Left forelimb (tissue), 1 donor: Measurements from ENCODE around the gene AGR3.
"Not testable (repeated sequence)": the region's sequence is repeated elsewhere in the genome, so short reads cannot be mapped to it uniquely, and the experiment has no call there.

Source experiments
- DNase-seq: peaks from one replicate; pipeline ENCODE4 v3.0.0-alpha.2; 2018; ENCODE audit warnings: low spot score

Gene AGR3

DNA sequence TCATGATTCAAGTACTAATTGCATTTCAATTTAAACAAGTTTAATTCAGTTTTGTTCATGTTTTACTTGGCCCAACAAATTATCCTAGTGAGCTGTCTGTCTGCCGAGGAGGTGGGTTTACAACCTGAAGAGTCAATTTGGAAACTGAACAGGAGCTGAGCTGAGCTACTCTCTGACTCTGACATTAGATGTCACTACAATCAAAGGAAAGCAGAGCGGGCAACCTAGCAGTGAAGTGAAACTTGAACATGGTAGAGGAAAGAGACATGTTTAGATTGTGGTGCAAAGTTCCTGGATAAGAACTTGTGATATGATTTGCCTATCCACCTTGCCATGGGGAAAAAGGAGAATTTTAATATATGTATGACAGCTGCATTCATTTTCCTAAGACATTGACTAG, 9.6 kb upstream of the AGR3 start:
- no peak for DNase-seq

DNA sequence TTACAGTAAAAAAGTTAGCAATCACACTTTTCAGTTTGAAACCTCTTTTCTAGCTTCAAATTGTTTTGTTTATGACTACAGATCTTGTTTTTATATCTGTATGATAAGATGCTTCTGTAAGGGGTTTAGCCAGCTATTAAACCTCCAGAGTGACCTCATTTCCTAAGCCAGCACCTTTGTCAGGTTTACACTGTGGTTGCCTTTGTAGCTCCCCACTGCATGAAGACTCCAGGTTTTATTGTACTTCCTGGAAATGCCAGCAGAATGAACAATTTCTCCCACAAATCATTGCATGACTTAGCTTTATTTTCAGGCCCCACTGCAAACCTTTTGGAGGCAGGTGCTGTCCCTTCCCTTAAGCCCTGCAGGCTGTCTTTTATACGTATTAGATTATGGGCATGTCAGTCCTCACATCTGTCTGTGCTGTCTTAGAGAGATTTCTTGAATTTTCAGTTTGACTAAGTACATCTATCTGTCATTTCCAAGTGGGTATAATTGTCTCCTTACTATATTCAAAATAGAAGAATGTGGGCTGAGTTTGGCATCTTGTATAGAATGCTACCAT, 8.2 kb upstream of the AGR3 start:
- no peak for DNase-seq

DNA sequence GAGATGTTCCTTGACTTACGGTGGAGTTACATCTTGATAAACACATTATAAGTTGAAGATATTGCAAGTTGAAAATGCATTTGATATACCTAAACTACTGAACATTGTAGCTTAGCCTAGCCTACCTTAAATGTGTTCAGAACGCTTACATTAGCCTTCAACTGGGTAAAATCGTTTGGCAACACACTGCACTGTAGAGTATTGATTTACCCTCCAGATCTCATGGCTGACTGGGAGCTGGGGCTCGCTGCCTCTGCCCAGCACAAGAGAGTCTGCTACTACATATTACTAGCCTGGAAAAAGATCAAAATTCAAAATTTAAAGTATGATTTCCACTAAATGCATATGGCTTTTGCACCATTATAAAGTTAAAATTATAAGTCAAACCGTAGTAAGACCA, 7.5 kb upstream of the AGR3 start:
- DNase-seq = no peak

DNA sequence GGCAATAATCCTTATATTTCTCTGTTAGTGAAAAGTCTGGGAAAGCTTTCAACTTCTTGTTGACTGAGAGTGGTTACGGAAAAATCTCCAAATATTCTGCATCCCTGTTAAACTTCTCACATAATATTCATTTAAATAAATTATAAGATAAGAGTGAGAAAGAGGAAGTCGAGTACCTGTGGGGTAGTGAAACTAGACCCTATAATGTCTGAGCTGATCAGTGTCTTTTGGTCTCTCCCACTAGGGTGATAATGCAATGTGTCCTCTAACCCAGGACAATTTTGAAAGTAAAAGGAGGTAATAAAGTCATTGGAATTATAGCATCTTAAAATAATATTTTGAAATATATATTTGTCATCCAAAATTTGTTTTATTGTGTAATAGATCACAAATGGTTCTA, 2.1 kb upstream of the AGR3 start:
- no peak for DNase-seq

DNA sequence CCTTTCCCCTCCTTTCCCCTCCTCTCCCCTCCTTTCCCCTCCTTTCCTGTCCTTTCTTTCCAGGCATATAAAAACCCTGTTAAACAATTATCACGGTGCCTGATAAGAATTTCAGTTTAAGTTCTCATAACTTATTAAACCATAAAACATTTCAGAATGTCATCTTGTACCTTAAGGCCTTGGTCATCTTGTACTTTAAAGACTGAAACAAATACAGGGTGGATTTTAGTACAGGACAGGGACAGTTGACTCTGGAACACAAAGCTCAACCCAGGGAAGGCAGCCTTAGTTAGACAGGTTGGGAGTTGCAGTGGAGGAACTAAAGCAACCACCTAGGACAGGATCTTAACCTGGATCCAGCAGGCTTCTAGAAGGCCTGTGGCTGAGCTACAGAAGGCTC, 1.2 kb downstream of the AGR3 start:
- no peak for DNase-seq

DNA sequence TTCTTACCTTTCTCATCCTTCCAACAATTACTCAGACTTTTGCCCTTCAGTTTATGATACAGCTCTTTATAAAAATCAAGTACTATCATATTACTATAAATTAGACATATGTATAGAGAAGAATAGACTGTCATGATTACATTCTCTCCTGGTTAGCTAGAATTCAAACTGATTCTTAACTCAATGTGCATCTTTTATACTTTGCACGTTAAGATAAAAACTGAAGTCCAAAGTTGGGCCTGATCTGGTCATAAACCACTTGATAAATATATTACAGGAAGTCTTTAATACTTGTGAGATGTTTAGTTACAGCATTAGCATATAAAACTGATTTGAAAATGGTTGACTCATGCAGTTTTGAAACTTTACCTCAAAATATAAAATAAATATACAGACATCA, 2.6 kb downstream of the AGR3 start:
- no peak for DNase-seq

DNA sequence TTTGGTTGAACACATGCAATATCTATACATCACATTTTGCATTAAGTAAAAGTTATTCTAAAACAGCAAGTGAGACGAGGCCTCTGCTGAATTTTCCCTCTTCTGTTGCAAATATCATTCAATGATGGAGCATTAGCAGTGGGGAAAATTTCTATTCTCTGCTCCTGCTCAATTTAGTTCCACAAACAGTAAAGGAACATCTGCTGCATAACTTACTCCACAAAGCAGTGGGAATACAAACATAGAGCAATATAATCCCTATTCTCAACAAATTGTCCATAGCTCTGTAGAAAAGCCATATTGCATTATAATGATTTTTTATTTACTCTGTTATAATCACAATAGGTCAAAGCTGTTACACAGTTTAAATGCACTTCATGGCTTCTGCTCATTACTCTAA, 5.9 kb downstream of the AGR3 start:
- DNase-seq = no peak

DNA sequence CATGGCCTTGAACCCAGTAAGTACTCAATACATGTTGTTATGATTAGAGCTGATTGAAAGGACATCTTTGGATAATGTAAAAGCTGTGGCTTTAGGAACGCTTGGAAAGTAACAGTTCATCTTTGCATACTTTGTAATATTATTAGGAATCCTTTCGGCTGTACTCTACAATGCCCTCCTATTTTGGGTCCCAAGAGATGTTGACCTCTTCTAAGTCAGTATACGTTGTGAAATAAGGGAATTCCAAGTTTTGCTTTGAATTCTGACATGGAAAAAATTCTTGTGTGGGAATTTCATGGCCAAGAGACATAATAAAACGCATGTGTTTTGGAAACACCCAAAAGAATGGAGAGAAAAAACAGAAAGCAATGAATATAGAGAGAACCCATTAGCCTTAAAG, 7.7 kb downstream of the AGR3 start:
- DNase-seq = no peak

DNA sequence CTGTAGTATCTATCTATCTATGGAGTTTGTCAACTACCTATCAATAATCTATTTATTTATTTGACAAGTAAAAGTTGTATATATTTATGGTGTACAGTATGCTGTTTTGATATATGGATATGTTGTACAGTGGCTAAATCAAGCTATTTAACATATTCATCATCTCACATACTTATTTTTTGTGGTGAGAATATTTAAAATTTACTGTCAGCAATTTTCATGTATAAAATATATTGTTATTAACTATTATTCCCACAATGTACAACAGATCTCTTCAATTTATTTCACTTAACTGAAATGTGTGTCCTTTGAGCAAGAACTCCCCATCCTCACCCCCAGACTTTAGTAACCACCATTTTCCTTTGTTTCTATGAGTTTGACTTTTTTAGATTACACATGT, 14.5 kb downstream of the AGR3 start:
- no peak for DNase-seq

DNA sequence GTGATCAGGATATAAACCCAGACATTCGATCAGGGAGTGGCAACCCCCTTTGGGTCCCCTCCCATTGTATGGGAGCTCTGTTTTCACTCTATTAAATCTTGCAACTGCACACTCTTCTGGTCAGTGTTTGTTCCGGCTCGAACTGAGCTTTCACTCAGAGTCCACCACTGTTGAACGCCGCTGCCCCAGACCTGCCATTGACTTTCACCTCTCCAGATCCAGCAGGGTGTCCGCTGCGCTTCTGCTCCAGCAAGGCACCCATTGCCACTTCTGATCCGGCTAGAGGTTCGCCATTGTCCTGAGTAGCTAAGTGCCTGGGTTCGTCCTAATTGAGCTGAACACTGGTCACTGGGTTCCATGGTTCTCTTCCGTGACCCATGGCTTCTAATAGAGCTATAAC, 28.6 kb downstream of the AGR3 start:
- DNase-seq = not testable (repeated sequence)

DNA sequence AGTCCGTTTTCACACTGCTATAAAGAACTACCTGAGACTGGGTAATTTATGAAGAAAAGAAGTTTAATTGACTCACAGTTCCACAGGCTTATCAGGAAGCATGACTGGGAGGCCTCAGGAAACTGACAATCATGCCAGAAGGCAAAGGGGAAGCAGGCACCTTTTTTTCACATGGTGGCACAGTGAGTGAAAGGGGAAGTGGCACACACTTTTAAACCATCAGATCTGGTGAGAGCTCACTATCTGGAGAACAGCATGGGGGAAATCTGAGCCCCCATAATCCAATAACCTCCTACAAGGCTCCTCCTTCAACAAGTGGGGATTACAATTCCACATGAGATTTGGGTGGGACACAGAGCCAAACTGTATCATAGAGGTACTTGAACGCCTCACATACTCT, 30.0 kb downstream of the AGR3 start:
- no peak for DNase-seq

DNA sequence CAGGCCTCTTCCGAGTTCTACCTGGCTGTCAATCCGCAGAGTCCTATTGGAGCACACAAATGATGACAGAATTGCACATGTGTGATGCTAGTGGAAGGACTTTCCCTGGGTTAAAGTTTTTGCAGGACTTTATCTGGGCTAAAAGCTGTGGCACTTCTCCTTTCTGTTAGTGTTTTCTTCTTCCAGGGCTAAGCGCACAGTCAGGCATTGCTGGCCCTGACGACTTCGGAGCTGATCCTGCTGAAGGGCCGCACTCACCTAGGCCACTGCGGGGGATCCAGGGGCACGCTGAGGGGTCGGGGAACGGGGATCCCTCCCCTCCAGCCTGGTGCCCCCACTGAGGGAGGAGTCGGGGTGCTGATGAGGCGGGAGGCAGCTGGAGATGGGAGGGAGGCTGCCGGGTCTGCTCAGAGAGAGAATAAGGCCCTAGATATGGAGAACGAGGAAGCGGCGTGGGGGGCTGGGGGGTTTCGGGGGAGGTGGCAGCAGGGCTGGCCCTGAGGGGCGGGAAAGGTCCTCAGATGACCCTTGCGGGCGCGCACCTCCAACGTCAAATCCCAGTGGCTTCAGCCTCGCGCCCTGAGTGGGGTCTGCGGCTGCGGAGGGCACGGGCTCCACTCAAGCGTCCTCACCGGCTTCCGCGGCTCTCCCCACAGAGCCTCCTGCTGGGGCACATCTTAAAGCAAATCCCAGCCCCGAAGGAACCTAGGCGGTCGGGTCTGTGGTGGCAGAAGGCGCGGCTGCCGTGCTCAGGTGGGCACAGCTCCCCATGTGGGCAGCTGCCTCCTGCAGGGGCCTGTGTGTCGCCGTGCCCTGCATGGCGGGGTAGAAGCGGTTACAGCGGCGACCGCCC, 30.9 kb downstream of the AGR3 start:
- DNase-seq = no peak

DNA sequence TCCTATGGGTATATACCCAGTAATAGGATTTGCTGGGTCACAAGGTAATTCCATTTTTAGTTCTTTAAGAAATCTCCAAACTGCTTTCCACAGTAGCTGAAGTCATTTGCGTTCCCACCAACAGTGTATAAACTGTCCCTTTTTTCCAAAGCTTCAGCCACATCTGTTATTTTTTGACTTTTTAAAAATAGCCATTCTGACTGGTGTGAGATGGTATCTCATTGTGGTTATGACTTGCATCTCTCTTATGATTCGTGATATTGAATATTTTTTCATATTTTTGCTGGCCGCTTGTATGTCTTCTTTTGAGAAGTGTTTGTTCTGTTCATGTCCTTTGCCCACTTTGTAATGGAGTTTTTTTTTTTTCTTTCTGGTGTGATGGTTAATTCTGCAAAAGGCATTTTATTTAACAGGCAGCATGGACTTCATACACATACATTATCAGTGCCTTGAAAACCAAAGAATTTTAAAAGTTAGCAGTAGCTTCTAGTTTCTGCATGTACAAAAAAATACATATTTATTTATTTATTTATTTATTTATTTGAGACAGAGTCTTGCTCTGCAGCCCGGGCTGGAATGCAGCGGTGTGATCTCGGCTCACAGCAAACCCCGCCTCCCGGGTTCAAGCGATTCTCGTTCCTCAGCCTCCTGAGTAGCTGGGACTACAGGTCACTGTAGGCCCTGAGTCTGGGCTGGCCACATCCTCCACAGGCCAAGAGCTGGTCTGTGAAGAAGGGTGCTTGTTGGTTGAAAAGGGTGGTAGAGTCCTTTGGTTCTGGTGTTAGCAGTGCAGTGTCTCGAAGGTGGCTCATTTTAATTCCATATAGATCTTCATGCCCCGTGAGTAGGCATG, 32.3 kb downstream of the AGR3 start:
- DNase-seq = no peak

DNA sequence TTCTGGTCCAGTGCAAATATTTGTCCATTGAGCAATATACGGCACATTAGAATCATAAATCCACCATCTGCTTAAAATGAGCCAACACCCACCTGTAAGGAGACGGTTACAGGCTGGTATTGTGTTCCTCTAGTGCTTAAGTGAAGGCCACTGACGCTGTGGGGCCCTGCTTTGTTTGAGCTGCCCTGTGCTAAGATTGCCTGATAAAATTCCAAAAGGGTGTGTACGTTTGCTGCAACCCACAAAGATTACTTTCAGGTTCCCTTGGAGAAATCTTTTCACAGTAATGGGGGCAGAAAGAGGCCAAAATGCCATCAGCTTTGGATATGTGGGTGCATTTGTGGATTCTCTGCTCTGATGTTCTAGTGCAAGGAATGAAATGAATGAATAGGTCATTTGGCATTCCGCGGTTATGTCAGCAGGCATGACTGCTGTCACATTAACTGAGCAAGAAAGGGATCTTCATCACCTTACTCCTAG, 34.4 kb downstream of the AGR3 start:
- no peak for DNase-seq

DNA sequence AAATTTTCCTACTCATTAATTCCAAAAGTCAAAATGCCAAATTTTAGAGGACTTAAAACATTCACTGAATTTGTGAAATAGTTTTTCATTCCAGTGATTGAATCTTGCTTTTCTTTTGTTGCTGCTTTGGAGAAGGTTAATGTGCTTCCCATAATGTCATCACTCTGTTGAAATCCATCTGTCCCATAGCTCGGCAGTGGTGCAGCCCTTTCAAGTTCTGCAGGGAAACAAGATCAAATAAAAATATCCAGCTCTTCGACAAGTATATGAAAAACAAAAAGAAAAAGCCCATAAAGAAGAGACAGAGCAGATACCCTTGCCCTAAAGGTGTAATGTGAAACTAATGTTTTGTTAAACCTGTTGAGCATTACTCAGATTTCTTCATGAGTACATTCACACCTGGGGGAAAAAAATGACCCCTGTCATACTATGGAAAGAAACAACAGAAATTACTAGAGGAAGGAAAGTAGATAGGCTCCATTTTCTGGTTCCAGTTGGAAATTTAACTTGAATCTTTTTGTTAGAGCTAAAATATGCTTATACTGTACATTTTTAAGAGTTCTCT, 35.1 kb downstream of the AGR3 start:
- DNase-seq = no peak

DNA sequence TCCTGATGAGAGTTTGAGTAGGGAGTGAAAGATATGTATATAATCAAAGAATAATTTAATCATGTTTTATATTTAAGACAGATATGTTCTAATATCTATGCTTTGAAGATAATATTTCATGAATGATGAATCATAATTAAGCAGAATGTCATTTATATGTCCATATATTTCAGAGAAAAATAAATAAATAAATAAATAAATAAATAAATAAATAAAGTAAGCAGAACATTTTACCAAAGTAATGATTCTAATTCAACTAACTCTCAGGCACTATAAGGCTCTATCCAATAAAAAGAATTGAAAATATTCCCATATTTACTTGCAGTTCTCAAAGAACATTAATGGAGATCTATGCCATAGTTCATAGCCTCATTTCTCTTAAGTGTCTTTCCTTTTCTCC, 36.0 kb downstream of the AGR3 start:
- no peak for DNase-seq

DNA sequence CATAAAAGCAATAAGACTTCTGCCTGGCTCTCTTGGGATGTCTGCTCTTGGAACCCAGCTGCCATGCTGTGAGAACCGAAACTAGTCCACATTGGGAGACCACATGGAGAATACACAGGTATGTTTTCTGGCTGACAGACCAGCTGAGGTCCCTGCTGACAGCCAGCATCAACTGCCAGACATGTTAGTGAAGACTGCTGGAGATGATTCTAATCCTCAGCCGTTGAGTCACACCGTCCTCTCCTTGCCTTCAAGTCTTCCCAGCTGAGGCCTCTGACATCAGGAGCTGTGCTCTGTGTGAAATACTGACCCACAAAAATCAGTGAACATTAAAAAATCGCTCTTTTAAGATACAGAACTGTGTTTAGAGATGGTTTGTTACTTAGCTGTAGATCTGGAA, 40.1 kb downstream of the AGR3 start:
- no peak for DNase-seq

DNA sequence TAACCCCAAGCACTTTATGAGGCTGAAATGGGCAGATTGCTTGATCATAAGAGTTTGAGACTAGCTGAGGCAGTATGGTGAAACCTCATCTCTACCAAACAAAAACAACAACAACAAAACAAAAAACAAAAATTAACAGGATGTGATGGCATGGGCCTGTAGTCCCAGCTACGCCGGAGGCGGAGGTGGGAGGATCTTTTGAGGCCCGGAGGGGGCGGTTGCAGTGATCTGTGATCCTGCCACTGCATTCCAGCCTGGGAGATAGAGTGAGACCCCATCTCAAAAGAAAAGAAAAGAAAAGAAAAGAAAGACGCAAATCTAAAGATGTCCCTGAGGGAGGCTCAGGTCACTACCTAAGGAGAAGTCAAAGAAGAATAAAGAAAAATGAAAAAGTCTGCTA, 41.7 kb downstream of the AGR3 start:
- no peak for DNase-seq

DNA sequence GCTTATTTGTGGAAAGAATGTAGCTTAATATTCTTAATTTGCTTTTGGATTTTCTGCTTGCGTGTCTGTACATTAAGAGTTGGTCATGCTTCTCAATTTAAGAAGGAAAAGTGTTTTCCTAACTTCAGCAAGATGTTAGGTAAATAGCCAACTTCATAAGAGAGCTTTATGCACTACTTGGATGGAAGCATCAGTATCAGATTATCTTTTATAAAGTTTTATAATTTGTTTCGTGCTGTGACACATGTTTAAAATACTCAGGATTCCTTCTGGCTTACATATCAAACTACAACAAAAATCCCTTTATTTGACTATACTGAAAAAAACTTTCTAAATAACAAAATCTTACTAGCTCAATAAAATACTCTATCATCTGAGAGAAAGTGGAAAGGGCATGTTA, 42.1 kb downstream of the AGR3 start:
- no peak for DNase-seq

DNA sequence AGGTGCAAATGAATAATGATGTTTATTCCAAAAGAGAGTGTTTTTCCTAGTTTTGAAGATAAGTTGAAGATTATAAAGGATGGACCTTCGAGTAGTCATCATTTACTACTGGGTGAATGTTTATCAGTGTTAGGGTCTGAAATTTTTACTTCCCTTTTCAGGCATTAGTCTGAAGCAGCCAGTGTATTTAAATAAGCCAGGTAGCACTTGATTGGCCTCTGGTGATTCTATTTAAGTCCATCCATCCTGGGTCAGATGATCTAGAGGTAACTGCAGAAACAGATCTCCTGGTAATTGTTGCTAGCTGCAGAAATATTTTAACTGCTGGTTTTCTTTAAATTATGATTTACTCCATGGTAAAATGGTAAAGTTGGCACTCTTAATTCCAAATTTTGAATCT, 42.9 kb downstream of the AGR3 start:
- DNase-seq = no peak

DNA sequence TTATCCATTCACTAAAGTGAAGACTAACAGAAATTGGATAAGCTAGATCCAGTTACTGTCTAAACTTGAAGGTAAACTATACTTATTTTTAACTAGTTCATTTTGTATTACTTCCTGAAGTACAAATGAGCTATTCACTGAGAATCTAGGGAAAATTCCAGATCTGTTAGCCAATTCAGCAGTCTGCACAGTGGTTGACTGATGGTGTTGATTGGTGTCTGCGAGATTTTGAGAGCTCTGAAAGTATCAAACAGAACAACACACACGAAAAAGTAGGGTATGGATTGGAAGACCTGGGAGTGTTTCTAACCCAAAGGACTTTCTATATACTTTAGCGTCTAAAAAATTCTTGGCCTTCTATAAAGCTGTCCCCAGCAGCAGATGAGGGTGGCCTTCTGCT, 43.4 kb downstream of the AGR3 start:
- DNase-seq = no peak

DNA sequence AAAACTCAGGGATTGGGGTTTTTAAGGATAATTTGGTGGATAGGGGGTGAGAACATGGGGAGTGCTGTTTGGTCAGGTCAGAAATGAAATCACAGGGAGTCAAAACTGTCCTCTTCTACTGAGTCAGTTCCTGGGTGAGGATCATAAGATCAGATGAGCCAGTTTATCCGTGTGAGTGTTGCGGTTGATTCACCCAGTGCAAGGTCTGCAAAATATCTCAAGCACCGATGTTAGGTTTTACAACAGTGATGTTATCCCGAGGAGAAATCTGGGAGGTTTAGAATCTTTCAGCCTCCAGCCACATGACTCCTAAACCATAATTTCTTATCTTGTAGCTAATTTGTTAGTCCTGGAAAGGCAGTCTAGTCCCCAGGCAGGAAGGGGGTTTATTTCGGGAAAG, 45.3 kb downstream of the AGR3 start:
- DNase-seq = no peak

DNA sequence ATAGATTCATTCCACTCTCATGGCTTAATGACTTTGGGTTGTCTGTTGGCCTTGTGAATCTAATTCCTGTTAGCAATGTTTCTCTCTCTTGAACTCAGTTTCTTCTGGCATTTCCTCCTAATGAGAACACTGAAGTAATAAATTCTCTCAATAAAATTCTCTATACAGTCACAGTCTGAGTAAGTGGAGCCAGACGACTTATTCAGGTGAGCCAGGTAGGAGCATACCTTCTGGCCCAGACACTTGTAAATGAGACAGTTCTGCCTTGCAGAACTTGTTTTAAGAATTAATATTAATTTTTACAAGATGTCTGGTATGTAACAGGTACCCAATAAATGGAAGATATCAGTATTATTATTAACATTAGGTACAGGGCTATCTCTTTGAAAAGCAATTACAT, 48.4 kb downstream of the AGR3 start:
- DNase-seq = no peak
